Embryonic facial prominence (tissue), 1 donor: ENCODE data around the gene SMCO2.

Experiments
- DNase-seq: peaks from one replicate; pipeline ENCODE4 v3.0.0-alpha.2; 2016; ENCODE audit errors: extremely low spot score

The SMCO2 gene

GRCh38 chr12:27446436-27446835 is at the start of gene SMCO2:
TSS of gene SMCO2 (plus strand) at chr12:27446736. CDS start at chr12:27470632, 23,896 bp downstream.
- DNase-seq = no peak

- no peak for DNase-seq
Observed at GRCh38 chr12:27398466-27398865, 48.1 kb upstream of the SMCO2 start.

DNA sequence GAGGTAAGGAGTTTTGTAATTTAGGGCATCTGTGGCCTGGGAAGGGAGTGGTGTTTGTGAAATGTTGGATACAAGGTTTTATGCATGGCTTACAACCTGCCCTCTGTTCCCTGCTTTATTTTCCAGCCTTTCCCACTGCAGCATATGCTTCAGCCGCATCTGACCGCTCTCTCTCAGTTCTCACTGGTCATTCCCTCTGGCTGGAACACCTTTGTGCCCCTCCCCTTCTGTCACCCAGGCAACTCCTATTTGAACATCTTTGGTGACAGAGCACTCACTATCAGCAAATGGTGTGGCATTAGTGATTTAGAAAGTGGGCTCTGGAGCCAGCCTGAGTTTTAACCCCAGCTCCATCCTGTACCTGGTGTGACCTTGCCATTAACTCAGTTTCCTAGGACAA is 47.5 kb upstream of the SMCO2 start:
- DNase-seq = no peak

DNA sequence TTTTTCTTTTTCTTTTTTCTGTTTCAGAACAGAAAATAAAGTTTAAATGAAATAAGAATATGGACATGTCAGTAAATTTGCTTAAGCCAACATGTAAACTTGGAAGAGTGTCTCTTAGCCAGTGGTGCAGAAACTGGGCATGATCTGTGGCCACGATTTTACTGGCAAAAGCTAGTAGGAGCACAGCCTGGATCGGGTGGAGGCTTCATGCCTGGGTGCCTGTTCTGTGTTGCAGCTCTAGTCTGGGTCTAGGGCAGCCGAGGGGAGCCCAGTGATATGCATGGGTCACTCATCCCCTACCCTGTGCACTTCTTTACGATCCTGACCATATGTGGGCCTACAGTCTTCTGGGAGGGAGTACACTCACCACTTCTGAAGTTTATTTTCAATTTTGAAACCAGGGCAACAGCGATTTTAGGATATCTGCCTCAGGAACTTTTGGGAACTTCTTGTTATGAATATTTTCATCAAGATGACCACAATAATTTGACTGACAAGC is 45.6 kb upstream of the SMCO2 start:
- no peak for DNase-seq

GRCh38 chr12:27412047-27412446 is 34.5 kb upstream of the SMCO2 start:
- DNase-seq = no peak

GRCh38 chr12:27422697-27423096 is 23.8 kb upstream of the SMCO2 start:
- no peak for DNase-seq

- DNase-seq = no peak
Observed at GRCh38 chr12:27424631-27425230, 21.8 kb upstream of the SMCO2 start.

- DNase-seq = no peak
Observed at GRCh38 chr12:27425306-27425705, 21.2 kb upstream of the SMCO2 start.

DNA sequence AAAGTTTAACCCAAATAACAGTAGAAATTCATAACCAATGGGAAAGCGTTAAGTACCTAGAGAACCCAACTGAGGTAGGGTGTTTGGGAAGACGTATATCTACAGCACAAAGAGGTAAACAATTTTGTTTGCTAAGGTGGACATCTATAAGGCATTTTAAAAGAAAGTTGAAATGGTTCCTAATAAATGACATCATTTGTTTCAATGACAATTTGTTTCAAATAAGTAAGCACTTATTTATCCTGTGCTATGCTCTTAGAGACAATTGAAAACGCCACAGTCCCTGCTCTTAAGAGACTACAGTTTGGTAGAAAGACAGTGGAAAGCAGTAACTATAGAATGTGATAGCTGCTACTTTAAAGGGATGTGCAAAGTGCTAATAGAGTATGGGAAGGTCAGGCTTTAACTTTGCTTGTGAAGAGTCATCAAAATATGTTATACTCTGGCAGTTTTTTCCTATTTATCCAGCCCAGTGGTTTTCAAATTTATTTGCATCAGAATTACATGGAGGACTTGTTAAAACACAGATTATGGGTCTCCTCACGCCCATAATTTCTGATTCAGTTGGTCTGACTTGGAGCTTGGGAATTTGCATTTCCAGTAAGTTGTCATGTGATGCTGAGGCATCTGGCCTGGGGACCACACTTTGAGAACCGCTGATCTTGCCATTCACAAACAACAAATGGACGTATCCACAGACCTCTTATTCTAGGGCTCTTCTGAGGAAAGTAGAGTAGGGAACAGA is 19.6 kb upstream of the SMCO2 start:
- no peak for DNase-seq

DNA sequence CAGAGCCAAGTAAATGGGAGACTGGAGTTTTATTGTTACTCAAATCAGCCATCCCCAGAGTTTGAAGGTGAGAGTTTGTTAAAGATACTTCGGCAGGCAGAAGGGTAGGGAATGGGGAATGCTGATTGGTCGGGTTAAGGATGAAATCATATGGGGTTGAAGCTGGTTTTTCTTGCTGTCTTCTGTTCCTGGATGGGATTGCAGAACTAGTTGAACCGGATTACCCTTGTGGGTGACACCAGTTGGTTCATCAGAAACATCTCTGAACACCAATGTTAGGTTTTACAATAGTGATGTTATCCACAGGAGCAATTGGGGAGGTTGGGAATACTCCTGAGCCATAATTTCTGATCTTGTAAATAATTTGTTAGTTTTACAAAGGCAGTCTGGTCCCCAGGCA is 18.7 kb upstream of the SMCO2 start:
- no peak for DNase-seq

DNA sequence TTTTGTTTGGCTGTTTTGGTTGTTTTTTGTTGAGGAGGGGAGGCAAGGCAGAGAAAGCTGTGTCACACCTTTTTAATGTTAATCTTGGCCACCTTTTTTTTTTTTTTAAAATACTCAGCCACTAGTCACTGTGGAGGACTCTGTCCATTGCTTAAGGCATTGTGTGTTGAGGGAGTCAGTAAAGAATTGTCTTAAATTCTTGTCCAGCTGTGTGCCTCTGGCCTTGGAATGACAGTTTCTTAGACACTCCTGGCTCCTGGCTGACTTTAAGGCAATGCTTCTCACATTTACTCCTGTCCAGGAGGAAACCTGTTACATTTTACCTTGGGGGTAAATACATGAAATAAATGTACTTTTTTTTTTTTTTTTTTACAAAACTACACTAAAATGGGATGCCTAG is 18.1 kb upstream of the SMCO2 start:
- DNase-seq = no peak

- no peak for DNase-seq
Observed at GRCh38 chr12:27429606-27430005, 16.9 kb upstream of the SMCO2 start.

DNA sequence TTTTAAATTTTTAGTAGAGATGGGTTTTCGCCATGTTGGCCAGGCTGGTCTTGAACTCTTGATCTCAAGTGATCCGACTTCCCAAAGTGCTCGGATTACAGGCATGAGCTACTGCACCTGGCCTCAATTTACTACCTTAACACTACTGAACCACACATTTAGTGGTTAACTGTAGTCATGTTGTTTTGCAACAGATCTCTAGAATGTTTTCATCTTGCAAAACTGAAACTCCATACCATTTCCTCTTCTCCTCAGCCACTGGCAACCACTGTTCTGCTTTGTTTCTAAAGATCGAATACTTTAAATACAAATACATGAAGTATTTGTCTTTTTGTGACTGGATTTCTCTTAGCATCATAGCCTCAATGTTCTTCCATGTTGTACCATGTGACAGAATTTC is 15.4 kb upstream of the SMCO2 start:
- no peak for DNase-seq

- no peak for DNase-seq
Observed at GRCh38 chr12:27434673-27435565, 11.6 kb upstream of the SMCO2 start.

- no peak for DNase-seq
Observed at GRCh38 chr12:27436029-27436428, 10.5 kb upstream of the SMCO2 start.

DNA sequence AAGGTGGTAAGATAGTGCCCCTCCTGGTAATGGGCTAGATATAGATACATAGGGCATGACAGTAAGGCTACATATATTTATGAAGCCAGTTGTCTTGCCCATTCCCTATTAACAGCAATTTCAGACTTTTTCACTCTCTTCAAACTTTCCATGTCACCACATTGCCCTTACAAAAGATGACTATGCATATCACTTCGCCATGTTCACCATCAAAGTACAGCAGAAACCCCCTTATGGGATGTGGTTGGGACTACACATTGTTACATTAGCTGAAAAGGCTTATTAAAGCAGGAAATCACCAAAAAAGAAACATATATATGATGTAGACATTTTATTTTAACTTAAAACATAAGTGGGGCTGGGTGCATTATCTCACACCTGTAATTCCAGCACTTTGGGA is 9.8 kb upstream of the SMCO2 start:
- DNase-seq = no peak

- no peak for DNase-seq
Observed at GRCh38 chr12:27437839-27438238, 8.7 kb upstream of the SMCO2 start.

DNA sequence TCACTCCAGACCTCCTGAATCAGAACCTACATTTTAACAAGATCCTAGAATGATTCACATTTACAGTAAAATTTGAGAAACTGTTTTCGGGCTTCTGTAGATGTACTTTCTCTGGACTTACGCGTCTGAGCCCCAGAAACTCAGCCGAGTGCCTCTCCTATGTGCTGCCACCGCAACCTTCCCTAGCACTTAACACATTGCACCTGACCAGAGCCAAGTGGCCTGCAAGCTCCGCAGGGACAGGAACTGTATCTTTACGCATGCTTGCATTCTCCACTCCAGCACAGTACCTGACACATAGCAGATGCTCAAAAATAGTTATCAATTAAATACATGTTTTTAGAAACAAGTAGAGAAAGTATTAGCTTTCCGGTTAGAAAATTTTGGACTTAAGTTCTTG is 1.2 kb downstream of the SMCO2 start:
- no peak for DNase-seq

DNA sequence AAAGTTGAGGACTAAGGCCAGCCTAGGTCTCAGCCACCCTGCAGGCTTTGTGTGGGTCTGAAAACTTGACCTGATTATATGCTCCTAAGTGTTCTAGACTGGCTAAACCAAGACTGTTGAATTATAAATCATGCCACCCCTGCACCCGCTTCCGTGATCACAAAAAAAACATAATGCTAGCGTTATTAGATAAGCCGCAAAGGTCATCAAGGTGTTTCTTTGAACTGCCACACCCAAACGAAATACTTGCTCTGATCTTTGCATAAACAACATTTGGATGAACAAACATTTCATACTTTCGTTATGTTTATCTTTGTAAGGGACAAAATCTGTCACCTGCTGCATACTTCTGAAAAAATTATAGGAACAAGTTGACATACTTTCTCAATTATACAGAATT is 2.5 kb downstream of the SMCO2 start:
- no peak for DNase-seq

DNA sequence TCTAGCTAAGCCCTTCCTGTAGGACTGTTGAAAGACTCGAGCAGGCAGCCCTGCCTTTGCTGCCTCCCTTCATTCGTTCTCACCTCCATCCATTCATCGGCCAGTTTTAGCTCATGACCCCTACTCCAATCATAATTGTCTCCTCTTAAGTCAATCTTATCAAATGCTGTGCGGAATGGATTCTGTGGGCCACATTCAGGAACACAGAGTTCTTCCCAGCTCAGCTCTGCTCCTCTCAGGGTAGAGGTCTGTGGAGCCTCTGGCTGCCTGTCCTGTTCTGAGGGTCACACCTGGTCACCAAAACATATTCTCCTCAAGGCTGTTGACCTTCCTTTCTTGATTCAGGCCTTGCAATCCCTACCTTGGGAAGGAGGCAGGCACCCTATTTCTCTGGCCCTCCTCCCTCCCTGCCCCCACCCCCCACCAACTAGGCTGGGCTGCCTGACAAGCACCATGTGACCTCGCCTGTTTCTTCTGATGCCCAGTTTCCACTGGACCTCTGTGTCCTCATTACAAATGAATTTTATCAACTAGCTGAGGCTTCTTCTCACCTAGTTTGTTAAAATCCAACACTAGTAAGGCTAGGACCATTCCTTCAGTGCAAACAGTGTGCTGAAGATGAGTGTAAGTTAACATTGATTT is 3.5 kb downstream of the SMCO2 start:
- no peak for DNase-seq

GRCh38 chr12:27451036-27451825 is 4.7 kb downstream of the SMCO2 start:
- DNase-seq = no peak
